GM18505 (cell line): ENCODE data around the gene HINT1.
"Not testable (repeated sequence)": the region's sequence is repeated elsewhere in the genome, so short reads cannot be mapped to it uniquely, and the experiment has no call there.

Experiments used
- ATAC-seq: cut with Tn5 transposase; IDR thresholded peaks from one replicate; pipeline ENCODE4 v1.9.1; 2021; ENCODE audit not compliant: unreplicated experiment
- POLR2A ChIP-seq: IDR thresholded peaks from 4 replicates; pipeline ENCODE4 v1.6.1; 2011; ENCODE audit warnings: borderline replicate concordance; ENCODE audit not compliant: insufficient read depth, insufficient read length; ENCODE audit errors: extremely low read depth

Gene HINT1

GRCh38 chr5:131163276-131164119 is 1.6 kb downstream of the HINT1 start:
- ATAC-seq: no peak
- TF ChIP-seq POLR2A: no peak

DNA sequence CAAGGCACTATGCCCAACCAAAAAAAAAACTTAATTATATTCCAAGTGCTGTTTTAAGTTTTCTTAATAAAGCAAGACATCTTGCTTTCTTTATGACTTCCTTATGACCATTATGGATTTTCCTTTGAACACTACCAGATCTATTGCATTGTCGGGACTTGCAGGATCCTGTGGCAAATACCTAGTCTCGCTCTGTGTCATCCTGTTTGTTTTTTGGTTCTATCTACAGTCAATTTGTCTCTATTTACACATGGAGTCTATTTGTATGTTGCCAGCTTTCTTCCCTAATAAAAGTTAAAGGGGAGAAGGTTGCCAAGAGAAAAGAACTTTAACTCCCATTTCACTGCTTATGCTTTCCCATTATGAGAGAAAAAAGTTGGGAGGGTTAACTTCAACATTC is 4.9 kb downstream of the HINT1 start:
- no peak for ATAC-seq
- TF ChIP-seq POLR2A: no peak

DNA sequence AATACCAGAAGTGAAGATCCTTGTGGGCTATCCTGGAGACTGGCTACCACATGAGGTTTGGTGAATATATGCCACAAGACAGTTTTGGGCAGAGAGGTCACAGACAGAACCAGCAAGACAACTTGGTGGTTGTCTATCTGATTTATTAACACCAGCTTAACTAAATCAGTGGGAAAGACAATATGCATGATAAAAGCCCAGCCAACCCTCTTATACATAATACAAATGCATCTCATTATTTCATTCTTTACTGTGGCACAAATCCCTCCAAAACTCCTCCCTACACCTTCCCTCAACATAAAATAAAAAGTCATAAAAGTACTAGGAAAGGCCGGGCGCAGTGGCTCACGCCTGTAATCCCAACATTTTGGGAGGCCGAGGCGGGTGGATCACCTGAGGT is 8.1 kb downstream of the HINT1 start:
- ATAC-seq: no peak
- TF ChIP-seq POLR2A: no peak

DNA sequence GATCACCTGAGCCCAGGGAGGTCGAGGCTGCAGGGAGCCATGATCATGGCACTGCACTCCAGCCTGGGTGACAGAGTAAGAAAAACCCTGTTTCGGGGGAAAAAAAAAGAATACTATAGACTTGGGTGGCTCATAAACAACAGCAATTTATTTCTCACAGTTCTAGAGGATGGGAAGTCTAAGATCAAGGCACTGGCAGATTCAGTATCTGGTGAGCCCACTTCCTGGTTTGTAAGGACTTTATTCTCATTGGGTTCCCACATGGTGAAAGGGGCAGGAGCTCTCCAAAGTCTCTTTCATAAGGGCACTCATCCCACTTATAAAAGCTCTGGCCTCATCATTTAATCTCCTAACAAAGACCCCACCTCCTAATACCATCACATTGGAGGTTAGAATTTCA is 8.7 kb downstream of the HINT1 start:
- no peak for ATAC-seq
- no peak for TF ChIP-seq POLR2A

DNA sequence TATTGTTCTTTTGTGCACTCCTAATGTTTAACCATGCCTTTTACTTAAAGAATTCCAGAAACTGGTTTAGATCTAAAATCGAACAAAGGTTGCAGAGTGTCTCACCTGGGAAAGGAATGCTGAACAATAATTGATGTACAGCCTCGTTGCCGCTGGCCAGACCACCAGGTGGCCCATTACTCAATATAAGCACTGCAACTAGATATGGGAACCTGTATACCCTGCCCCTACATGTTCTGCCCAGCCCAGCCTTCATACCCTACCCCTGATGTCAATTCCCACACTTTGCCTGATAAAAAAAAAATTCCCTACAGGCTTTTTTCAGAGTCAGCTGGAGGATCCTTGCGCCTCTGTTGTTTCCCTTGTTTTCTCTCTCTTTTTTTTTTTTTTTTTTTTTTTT is 13.8 kb downstream of the HINT1 start:
- ATAC-seq: no peak
- TF ChIP-seq POLR2A: no peak

DNA sequence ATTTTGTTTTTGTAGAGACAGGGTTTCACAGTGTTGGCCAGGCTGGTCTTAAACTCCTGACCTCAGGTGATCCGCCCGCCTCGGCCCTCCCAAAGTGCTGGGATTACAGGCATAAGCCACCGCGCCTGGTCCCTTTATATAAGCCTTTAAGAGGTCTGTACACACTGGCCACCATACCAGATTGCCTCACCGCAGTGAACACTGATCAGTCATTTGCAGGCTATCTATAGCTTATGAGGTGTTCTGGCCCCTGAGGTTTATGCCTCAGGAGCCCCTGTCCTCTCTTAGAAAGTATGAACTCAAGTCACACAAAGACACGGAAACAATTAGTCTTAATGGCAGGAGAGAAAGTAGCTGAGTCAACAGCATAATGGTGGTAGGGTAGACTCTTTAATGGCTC is 14.6 kb downstream of the HINT1 start:
- ATAC-seq: no peak
- TF ChIP-seq POLR2A: no peak

GRCh38 chr5:131148835-131149234 is 16.2 kb downstream of the HINT1 start:
- ATAC-seq: no peak
- TF ChIP-seq POLR2A: no peak

GRCh38 chr5:131147258-131147657 is 17.8 kb downstream of the HINT1 start:
- no peak for TF ChIP-seq POLR2A
- no peak for ATAC-seq

DNA sequence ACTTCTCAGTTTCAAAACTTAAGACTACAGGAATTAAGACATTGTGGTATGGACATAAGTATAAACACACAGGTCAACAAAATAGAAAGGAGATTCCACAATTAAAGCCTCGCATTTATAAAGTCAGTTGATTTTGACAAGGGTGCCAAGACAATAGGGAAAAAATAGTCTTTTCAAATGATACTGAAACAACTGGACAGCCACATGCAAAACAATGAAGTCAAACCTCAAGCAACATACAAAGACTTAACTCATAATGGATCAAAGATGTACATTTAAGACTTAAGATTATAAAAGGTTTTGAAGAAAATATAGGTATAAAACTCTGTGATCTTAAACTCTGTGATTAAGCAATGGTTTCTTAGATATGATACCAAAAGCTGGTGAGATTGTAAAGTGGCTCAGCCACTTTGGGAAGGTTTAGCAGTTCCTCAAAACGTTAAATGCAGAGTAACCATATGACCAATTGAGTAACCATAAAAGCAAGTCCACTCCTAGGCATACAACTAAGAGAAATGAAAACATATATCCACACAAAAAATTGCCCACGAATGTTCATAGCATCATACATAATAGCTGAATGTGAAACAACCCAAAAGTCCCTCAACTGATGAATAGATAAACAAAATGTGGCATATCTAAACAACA is 22.0 kb downstream of the HINT1 start:
- no peak for ATAC-seq
- no peak for TF ChIP-seq POLR2A

DNA sequence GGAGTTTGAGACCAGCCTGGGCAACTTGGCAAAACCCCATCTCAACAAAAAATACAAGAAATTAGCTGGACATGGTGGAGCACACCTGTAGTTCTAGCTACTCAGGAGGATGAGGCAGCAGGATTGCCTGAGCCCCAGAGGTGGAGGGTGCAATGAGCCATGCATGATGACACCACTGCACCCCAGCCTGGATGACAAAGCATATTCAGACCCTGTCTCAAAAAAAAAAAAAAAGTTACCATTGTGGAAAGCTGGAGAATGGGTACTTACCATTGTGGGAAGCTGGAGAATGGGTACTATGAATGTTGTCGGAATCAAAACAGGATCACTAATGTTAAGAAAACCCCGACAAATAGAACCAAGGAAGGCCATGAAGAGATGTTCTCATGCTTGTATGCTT is 25.7 kb downstream of the HINT1 start:
- no peak for ATAC-seq
- no peak for TF ChIP-seq POLR2A

GRCh38 chr5:131138406-131138805 is 26.6 kb downstream of the HINT1 start:
- ATAC-seq: not testable (repeated sequence)

DNA sequence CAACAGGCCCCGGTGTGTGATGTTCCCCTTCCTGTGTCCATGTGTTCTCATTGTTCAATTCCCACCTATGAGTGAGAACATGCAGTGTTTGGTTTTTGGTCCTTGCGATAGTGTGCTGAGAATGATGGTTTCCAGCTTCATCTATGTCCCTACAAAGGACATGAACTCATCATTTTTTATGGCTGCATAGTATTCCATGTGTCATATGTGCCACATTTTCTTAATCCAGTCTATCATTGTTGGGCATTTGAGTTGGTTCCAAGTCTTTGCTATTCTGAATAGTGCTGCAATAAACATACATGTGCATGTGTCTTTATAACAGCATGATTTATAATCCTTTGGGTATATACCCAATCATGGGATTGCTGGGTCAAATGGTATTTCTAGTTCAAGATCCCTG is 32.0 kb downstream of the HINT1 start:
- not testable (repeated sequence) for ATAC-seq

GRCh38 chr5:131129306-131129705 is 35.8 kb downstream of the HINT1 start:
- no peak for ATAC-seq
- no peak for TF ChIP-seq POLR2A

GRCh38 chr5:131127244-131127643 is 37.8 kb downstream of the HINT1 start:
- ATAC-seq: not testable (repeated sequence)

- TF ChIP-seq POLR2A: no peak
- no peak for ATAC-seq
Observed at GRCh38 chr5:131114754-131115153, 50.3 kb downstream of the HINT1 start.
